Caki2 (cell line): ENCODE measurements around the gene ILDR1. TPM values are rescaled to one million over a fixed set of nuclear protein-coding genes. Genes with fewer than 3 reads are reported as not detected.
"Not testable (repeated sequence)": the region's sequence is repeated elsewhere in the genome, so short reads cannot be mapped to it uniquely, and the experiment has no call there.

Source experiments
- DNase-seq: peaks from one replicate; pipeline ENCODE4 v3.0.0-alpha.2; 2015; ENCODE audit warnings: low read depth
- in situ Hi-C: cut with HindIII; loops from 2 replicates; pipeline ENCODE4 v1.10.0; 2016; ENCODE audit warnings: low sequenced_read_pairs, low pct_unique_long_range_greater_than_20kb, mixed read lengths
- total RNA-seq: library from RNA; depleted of rRNA; stranded (reverse); fragments of >200 nt; shearing (Covaris generic); gene quantifications from 2 replicates; pipeline ENCODE4 v1.2.3, GENCODE V29; 2014; ENCODE audit warnings: low replicate concordance; rRNA removed

Gene ILDR1
- not detected in 2 replicates for total RNA-seq

- no peak for DNase-seq
- in situ Hi-C loops, result no loop called here
Observed at GRCh38 chr3:122021811-122022401, at the start of gene ILDR1. TSS of gene ILDR1 (minus strand) at chr3:122022247. CDS start at chr3:122022077, 170 bp downstream.

DNA sequence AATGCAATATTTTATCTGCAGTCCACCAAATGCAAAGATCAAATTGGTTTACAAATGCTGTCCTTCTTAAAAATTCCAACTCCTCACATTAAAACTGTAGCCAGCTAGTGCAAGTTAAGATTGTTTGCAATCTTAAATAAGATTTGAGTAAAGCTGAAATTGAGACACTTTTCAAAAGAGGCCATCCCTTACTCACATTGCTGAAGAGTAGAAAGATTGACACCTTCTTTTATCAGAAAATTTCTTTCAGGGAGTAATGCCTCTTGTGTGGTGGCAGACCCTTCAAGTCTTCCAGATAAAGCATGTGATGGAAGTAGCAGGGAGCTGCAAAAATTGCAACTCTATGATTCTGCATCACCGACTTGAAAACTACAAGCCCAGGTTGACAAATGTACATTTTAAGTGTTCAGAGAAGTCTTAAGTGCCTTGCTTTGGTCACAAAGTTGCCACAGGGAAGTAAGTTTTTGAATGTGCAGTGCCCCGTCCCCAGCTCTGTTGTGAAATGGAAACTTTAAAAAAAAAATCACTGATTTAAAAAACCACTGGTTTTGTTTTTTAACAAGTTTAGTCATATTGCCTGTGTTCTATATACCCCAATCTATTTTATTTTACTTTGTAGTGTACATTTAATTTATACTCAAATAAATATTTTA lies 45.7 kb upstream of the ILDR1 start:
- in situ Hi-C loops, result no loop called here
- no peak for DNase-seq

DNA sequence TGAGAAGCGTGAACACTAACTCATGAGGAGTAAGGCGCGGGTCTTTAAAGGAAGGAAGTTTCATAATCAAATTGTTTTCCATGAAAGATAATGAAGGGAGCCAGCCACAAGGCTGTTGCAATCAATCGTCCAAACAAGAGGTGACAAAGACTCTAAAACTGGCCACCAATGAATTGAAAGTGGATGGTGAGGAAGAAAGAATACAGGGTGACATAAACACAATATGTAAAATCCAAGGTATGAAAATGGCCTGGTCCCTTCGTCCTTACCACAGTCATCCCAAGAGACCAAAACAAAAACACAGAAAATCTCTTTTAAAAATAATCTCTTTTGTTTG lies 45.1 kb upstream of the ILDR1 start:
- DNase-seq, result no peak
- in situ Hi-C loops, result no loop called here

DNA sequence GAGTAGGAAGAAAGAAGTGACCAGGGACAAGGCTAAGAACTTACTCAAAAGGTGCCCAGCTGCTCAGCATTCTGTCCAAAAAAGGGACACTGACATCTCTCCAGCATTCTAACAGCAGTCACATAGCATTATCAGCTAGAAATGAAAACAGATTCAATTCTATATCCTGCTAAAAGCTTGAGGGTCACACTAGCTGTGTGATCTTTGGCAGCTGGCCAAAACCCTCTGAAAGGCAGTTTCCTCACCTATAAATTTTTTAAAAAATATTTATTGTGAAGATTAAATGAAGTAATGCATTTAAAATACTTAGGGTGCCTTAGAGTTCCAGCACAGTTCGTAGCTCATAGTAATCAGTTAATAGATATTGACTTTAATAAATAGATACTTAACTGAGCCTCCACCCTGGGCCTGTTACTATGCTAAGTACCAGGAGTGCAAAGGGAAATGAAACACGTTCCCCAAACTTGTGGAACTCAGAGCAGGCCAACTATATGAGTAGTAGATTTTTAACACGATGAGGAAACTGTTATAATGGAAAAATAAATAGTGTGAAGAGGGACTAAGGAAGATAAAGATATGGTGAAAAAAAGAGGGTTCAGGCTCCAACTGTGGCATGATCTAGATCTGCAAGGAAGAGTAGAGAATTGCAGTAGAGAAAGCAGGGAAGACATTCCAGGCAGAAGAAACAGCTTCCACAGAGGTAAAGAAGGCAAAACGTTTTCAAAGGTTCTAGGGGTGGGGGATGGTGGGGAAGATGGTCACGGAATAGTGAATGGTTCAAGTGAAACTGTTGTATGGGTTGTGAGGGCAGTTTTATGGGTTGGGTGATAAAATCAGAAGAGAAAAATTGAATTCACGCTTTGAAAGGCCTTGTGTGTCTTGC lies 44.5 kb upstream of the ILDR1 start:
- no peak for DNase-seq
- in situ Hi-C loops, result no loop called here

- in situ Hi-C loops, result no loop called here
- DNase-seq, result no peak
Observed at GRCh38 chr3:122064326-122064725, 42.3 kb upstream of the ILDR1 start.

- in situ Hi-C loops, result no loop called here
Observed at GRCh38 chr3:122063908-122064307, 41.9 kb upstream of the ILDR1 start.

DNA sequence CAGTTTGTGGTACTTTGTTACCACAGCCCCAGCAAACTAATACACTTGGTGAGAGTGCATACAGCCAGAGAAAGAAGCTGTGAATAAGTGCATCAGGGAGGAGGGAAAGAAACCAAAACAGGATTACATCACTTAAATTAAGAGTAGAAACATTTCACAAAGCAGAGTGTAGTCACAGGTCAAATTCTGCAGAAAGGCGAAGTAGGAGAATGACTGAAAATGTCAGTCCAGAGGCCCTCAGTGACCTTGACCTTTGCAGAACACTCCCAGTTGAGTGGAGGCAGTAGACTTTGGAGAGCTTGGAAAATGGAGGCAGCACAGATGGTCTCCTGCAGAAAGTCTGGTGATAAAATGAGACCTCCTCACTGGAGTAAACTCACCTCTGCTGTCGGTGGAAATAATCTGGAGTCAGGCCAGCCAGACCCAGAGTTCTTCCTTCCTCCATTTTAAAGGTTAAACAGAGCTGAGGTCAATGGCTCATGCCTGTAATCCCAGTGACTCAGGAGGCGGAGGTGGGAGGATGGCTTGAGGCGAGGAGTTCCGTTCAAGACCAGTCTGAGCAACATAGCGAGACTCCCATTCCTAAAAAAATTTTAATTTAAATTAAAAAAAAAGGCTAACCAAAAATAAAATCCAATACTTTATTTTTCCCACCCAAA lies 38.1 kb upstream of the ILDR1 start:
- in situ Hi-C loops, result no loop called here
- DNase-seq, result no peak

More at GRCh38 chr3:122063908-122064307, 41.9 kb upstream of the ILDR1 start:
- DNase-seq, result no peak

- no peak for DNase-seq
- in situ Hi-C loops, result no loop called here
Observed at GRCh38 chr3:122058294-122058693, 36.2 kb upstream of the ILDR1 start.

DNA sequence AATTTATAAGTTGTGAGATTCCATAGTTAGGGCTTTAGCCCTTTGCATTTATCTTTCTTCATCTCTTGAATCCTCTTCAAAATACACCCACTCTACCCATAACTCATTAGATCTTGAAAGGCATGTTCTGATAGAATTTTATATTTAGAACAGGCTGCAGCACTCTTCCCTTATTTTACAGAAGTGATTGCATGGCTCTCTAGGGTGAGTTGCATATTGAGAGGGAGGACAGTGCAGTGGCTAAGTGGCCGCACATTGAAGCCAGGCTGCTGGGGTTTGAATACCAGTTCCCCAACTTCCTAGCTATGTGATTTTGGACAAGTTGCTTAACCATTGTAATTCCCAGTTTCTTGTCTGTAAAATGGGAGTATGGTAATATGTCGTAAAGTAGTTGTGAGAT lies 35.6 kb upstream of the ILDR1 start:
- DNase-seq, result no peak
- in situ Hi-C loops, result no loop called here

GRCh38 chr3:122055215-122055614 lies 33.2 kb upstream of the ILDR1 start, which contains the start of gene CD86:
TSS of gene CD86 (plus strand) at chr3:122055362. CDS start at chr3:122055490, 128 bp downstream.
- in situ Hi-C loops, result no loop called here

GRCh38 chr3:122052968-122053367 lies 30.9 kb upstream of the ILDR1 start:
- in situ Hi-C loops, result no loop called here
- no peak for DNase-seq

More at GRCh38 chr3:122055215-122055614, 33.2 kb upstream of the ILDR1 start, which contains the start of gene CD86:
- DNase-seq, result no peak

DNA sequence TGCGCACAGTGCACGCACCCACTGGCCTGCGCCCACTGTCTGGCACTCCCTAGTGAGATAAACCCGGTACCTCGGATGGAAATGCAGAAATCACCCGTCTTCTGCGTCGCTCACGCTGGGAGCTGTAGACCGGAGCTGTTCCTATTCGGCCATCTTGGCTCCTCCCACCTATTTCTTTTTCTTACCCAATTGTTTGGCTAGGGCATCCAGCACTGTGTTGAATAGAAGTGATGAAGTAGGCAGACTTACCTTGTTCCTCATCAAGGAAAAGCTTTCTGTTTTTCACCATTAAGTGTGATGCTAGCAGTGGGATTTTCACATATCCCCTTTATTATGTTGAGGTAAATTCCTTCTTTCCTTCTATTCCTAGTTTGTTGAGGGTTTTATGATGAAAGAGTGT lies 25.7 kb upstream of the ILDR1 start:
- DNase-seq, in situ Hi-C loops: not testable (repeated sequence)

DNA sequence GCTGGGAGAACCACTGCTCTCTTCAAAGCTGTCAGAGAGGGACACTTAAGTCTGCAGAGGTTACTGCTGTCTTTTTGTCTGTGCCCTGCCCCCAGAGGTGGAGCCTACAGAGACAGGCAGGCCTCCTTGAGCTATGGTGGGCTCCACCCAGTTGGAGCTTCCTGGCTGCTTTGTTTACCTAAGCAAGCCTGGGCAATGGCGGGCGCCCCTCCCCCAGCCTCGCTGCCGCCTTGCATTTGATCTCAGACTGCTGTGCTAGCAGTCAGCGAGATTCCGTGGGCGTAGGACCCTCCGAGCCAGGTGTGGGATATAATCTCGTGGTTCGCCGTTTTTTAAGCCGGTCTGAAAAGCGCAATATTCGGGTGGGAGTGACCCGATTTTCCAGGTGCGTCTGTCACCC lies 25.2 kb upstream of the ILDR1 start:
- DNase-seq, in situ Hi-C loops: not testable (repeated sequence)

DNA sequence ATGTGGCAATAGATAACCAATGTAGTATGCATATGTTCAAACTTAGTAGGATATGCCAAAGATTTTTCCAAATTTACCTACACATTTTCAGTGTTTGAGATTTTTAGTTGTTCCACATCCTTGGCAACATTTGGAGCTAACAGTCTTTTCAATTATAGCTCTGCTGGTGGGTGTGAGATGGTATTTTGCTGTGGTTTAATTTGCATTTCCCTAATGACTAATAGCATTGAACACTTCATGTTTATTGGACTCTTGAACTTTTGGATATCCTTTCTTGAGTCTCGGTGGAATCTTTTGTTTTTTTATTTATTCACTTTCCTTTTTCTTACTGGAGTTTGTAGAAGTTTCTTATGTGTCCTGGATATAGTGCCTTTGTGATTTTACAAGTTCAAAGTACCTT lies 11.0 kb upstream of the ILDR1 start:
- in situ Hi-C loops, result no loop called here
- DNase-seq, result no peak

DNA sequence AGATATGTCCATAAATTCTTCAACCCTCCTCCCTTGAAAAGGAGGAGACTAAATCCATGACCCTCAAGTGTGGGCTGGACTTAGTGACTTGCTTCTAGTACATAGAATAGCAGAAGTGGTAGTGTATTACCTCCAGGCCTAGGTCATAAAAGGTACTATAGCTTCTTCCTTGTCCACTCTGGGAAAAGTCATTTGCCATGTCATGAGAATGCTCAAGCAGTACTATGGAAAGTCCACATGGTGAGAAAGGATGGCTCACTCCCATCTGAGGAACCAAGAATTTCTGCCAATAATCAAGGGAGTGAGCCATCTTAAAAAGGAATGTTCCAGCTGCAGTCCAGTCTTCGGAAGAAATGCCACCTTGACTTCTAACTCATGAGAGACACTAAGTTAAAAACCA lies 10.5 kb upstream of the ILDR1 start:
- DNase-seq, result no peak
- in situ Hi-C loops, result no loop called here

- no peak for DNase-seq
- in situ Hi-C loops, result no loop called here
Observed at GRCh38 chr3:122031123-122031468, 9.0 kb upstream of the ILDR1 start.

- DNase-seq, result no peak
- in situ Hi-C loops, result no loop called here
Observed at GRCh38 chr3:122030381-122031122, 8.5 kb upstream of the ILDR1 start.

DNA sequence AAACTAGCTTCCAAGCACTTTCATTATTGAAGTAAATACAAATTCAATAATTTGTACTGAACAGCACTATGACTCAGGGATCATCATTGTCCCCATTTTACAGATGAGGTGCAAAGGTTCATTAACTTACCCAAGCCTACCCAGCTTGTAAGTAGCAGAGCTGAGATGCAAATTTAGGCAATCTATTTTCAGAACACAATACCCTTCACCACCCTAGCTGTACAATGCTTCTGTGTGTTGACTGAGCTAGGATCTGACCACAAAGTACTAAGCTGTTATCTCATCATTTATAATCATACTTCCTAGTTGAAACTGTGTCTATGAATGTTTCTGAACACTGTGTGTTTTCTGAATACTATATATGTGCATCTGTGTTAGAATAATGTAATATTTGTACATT lies 3.2 kb upstream of the ILDR1 start:
- in situ Hi-C loops, result no loop called here
- DNase-seq, result no peak
